Lower lobe of right lung (tissue), 2 donors: ENCODE results near the gene ASTN2. TPM values are rescaled to one million over a fixed set of nuclear protein-coding genes. Genes with fewer than 3 reads are reported as not detected.

ENCODE experiments used
- ATAC-seq, 2 donors: fragments of 200-7000 bp; cut with Tn5 transposase; one replicate each; pipeline ENCODE4 v1.9.1; 2020 to 2022; ENCODE audit warnings: mild to moderate bottlenecking in 2 of 2, moderate library complexity in 2 of 2
- DNase-seq: peaks from one replicate; pipeline ENCODE4 v3.0.0-alpha.2; 2020
- H3K27ac ChIP-seq: fragments of 200-600 bp; one replicate; pipeline ENCODE4 v1.8.0; 2022
- H3K27me3 ChIP-seq: fragments of 200-600 bp; one replicate; pipeline ENCODE4 v1.8.0; 2022; ENCODE audit warnings: low read depth
- H3K36me3 ChIP-seq: fragments of 200-600 bp; one replicate; pipeline ENCODE4 v1.8.0; 2022; ENCODE audit warnings: mild to moderate bottlenecking
- H3K4me1 ChIP-seq: fragments of 200-600 bp; one replicate; pipeline ENCODE4 v1.8.0; 2022
- H3K4me3 ChIP-seq: fragments of 200-600 bp; one replicate; pipeline ENCODE4 v1.8.0; 2022; ENCODE audit warnings: mild to moderate bottlenecking
- H3K9me3 ChIP-seq: fragments of 200-600 bp; one replicate; pipeline ENCODE4 v1.8.0; 2022
- intact Hi-C: fragments of 100-400 bp; cut with DNase I; formaldehyde crosslinking; loops from one replicate; pipeline ENCODE4 v1.11.0; 2022
- total RNA-seq: library from RNA; stranded (reverse); fragmentation: NEBNext Ultra II Directional; extraction: Animal tissue kit (Norgen Biotek cat#: 25700); gene quantifications from one replicate; pipeline ENCODE4 v1.2.1, GENCODE V29; 2021
- TF ChIP-seq, protein P1 (sequence below): fragments of 200-600 bp; IDR thresholded peaks from one replicate; pipeline ENCODE4 v1.8.0; 2022; ENCODE audit warnings: antibody characterized with exemption, mild to moderate bottlenecking
- donor health status: DM: no; HTN: yes; CAD: no; lungs with severe emphysema.

The ASTN2 gene
- total RNA-seq, 1 donor from 2014 or later, result 4.3 TPM

GRCh38 chr9:116629634-116630033, 785.2 kb downstream of the ASTN2 start:
- Histone ChIP-seq H3K4me3 (no peak overlapping the region), H3K9me3 (no peaks in the 10 kb centered on the region), H3K36me3 (no peaks in the 10 kb centered on the region), H3K27ac (no peak overlapping the region), H3K4me1 (no peaks in the 10 kb centered on the region), H3K27me3 (no peaks in the 10 kb centered on the region)
- TF ChIP-seq, protein P1, sequence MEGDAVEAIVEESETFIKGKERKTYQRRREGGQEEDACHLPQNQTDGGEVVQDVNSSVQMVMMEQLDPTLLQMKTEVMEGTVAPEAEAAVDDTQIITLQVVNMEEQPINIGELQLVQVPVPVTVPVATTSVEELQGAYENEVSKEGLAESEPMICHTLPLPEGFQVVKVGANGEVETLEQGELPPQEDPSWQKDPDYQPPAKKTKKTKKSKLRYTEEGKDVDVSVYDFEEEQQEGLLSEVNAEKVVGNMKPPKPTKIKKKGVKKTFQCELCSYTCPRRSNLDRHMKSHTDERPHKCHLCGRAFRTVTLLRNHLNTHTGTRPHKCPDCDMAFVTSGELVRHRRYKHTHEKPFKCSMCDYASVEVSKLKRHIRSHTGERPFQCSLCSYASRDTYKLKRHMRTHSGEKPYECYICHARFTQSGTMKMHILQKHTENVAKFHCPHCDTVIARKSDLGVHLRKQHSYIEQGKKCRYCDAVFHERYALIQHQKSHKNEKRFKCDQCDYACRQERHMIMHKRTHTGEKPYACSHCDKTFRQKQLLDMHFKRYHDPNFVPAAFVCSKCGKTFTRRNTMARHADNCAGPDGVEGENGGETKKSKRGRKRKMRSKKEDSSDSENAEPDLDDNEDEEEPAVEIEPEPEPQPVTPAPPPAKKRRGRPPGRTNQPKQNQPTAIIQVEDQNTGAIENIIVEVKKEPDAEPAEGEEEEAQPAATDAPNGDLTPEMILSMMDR, result no peak
- intact Hi-C loops, result no loop called here
- ATAC-seq (no peak), DNase-seq (no peak)

- H3K27me3 ChIP-seq, result no peaks in the 10 kb centered on the region
- no peak for ATAC-seq
- no peaks in the 10 kb centered on the region for H3K36me3 ChIP-seq
- H3K27ac ChIP-seq, result no peak overlapping the region
- no peaks in the 10 kb centered on the region for H3K4me1 ChIP-seq
- intact Hi-C loops, result no loop called here
- H3K9me3 ChIP-seq, result no peaks in the 10 kb centered on the region
- H3K4me3 ChIP-seq, result no peak overlapping the region
- TF ChIP-seq, protein P1, result no peak
- no peak for DNase-seq
Observed at GRCh38 chr9:116628716-116629115, 786.1 kb downstream of the ASTN2 start.

DNA sequence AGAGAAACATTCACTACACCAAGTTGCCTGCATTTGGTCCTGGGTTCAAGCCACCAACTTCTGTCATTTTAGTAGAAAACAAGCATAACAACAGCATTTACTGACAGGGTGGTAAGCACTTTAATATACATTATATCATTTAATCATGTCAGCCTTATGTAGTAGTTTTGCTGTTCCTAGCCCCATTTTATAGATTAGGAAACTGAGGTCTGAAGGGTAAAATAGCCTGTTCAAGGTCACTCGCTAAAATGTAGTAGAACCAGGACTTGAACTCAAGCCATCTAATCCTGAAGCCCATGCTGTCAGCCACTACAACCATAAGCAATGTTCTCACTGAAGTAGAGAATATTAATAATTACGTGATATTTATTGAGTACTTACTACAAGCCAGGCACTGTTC, 787.4 kb downstream of the ASTN2 start:
- Histone ChIP-seq H3K27me3 (no peaks in the 10 kb centered on the region), H3K36me3 (no peaks in the 10 kb centered on the region), H3K9me3 (no peaks in the 10 kb centered on the region), H3K4me3 (no peak overlapping the region), H3K27ac (no peak overlapping the region), H3K4me1 (peaks cover 3% of the 10 kb centered on the region)
- no peak for ATAC-seq
- DNase-seq, result no peak
- intact Hi-C loops, result no loop called here
- TF ChIP-seq, protein P1, result no peak

DNA sequence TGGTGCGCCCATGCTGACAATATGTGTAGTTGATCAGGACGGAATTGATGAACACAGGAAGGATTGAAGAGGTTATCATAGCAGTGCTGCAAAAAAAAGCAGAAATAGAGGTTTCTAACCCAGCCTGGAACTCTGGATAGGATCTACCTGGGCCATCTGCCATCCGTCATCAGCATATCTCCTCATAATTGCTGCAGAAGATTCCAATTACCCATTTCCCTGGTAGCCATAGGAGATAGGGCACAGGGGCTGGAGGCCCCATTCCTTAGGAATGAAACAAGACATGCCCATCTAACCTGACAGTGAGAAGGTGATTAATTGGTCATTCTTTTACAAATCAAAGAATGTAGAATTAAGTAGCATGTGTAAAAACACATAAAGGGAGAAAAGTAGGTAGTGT, 788.1 kb downstream of the ASTN2 start:
- DNase-seq (no peak), ATAC-seq (no peak)
- TF ChIP-seq, protein P1, result no peak
- Histone ChIP-seq H3K27me3 (no peaks in the 10 kb centered on the region), H3K27ac (no peak overlapping the region), H3K4me1 (peaks cover 3% of the 10 kb centered on the region), H3K9me3 (no peaks in the 10 kb centered on the region), H3K36me3 (no peaks in the 10 kb centered on the region), H3K4me3 (no peak overlapping the region)
- intact Hi-C loops, result no loop called here

- H3K36me3 ChIP-seq, result no peaks in the 10 kb centered on the region
- TF ChIP-seq, protein P1, result no peak
- intact Hi-C loops, result no loop called here
- H3K4me1 ChIP-seq, result peaks cover 3% of the 10 kb centered on the region
- H3K9me3 ChIP-seq, result no peaks in the 10 kb centered on the region
- no peaks in the 10 kb centered on the region for H3K27me3 ChIP-seq
- H3K27ac ChIP-seq, result no peak overlapping the region
- ATAC-seq (no peak), DNase-seq (no peak)
- H3K4me3 ChIP-seq, result no peak overlapping the region
Observed at GRCh38 chr9:116623715-116624114, 791.1 kb downstream of the ASTN2 start.

DNA sequence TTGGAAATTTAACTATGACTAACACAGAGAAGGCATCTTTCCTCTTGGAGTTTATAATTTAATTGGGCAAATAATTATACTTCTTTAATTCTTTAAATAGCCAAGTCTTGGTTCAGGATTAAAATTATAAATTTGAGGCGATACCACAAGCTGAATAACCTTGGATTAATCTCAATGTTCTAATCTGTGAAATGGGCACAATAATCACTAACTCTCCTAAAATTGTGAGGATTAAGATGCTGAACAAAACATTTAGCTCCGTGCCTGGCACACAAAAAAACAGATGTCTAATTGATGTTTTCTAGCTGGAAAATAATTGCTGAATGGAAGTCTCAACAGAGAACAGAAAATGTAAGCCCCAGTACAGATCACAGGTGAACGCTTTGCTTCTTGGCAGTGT, 797.5 kb downstream of the ASTN2 start:
- H3K4me3 ChIP-seq, result no peak overlapping the region
- H3K9me3 ChIP-seq, result no peaks in the 10 kb centered on the region
- H3K27me3 ChIP-seq, result no peaks in the 10 kb centered on the region
- TF ChIP-seq, protein P1, result no peak
- intact Hi-C loops, result no loop called here
- no peak overlapping the region for H3K27ac ChIP-seq
- DNase-seq (no peak), ATAC-seq (no peak)
- no peaks in the 10 kb centered on the region for H3K4me1 ChIP-seq
- no peaks in the 10 kb centered on the region for H3K36me3 ChIP-seq
